ENCODE results near the gene CTNNA2. TPM values are rescaled to one million over a fixed set of nuclear protein-coding genes. Genes with fewer than 3 reads are reported as not detected.

CTNNA2 gene
- total RNA-seq, 1 experiment from 2014 or later: 0.54 TPM

DNA sequence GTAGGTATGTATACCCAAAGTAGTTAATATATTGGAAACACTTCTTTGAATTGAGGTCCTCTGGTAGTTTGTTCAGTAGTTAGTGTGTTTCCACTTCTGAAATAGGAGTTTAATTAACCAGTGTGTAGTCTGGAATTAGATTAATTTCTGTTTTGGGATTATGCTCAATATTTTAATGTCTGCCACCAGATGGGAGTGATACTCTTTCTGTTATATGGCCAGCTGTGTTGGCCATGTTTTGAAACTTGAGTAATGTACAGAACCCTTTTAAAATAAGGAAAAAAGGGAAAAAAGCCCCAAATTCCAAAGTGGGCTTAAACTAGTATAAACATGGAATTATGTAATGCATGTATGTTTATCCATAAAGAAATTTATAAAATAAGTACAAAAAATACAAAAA is 147.7 kb downstream of the CTNNA2 start:
- ATAC-seq: no peak
- intact Hi-C loops (cut with micrococcal nuclease; ENCODE audit: unreplicated experiment): loop anchor here (10.0 kb wide), 1 partner anchor 204 kb away; no protein-coding TSS in a partner anchor

GRCh38 chr2:79665091-79665490 is 152.2 kb downstream of the CTNNA2 start:
- ChIA-PET CTCF (no interaction called here), POLR2A (no interaction called here)
- in situ Hi-C loops (cut with HindIII; ENCODE audit: low pct_unique_long_range_greater_than_20kb, low sequenced_read_pairs) (no loop called here), intact Hi-C loops (cut with micrococcal nuclease; ENCODE audit: unreplicated experiment) (loop anchor here (10.0 kb wide), 1 partner anchor 200 kb away; no protein-coding TSS in a partner anchor)
- DNase-seq (ENCODE audit: low read depth, low spot score) (no peak), ATAC-seq (no peak)
- Histone ChIP-seq H3K9me3 (ENCODE audit: control insufficient read depth, insufficient read depth, low read depth, low read length) (no peaks in the 10 kb centered on the region), H3K27ac (ENCODE audit: low read length) (no peak overlapping the region), H3K36me3 (ENCODE audit: control insufficient read depth, insufficient read depth, low read length) (no peaks in the 10 kb centered on the region), H3K4me1 (ENCODE audit: control insufficient read depth, insufficient read depth, low read length) (no peaks in the 10 kb centered on the region), H3K4me3 (ENCODE audit: low read depth in 2 of 2, low read length in 2 of 2) (no peak overlapping the region), H3K27me3 (ENCODE audit: control insufficient read depth, insufficient read depth, low read length) (no peaks in the 10 kb centered on the region)
- no TSS peak for BruUV-seq (replicated peaks)
- TF ChIP-seq, protein P1, sequence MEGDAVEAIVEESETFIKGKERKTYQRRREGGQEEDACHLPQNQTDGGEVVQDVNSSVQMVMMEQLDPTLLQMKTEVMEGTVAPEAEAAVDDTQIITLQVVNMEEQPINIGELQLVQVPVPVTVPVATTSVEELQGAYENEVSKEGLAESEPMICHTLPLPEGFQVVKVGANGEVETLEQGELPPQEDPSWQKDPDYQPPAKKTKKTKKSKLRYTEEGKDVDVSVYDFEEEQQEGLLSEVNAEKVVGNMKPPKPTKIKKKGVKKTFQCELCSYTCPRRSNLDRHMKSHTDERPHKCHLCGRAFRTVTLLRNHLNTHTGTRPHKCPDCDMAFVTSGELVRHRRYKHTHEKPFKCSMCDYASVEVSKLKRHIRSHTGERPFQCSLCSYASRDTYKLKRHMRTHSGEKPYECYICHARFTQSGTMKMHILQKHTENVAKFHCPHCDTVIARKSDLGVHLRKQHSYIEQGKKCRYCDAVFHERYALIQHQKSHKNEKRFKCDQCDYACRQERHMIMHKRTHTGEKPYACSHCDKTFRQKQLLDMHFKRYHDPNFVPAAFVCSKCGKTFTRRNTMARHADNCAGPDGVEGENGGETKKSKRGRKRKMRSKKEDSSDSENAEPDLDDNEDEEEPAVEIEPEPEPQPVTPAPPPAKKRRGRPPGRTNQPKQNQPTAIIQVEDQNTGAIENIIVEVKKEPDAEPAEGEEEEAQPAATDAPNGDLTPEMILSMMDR (IDR thresholded peaks at IDR 0.05): no peak
- no peak for TF ChIP-seq TCF7L2 (IDR thresholded peaks at IDR 0.05; ENCODE audit: low read depth, low read length)
- TF ChIP-seq, protein P2, sequence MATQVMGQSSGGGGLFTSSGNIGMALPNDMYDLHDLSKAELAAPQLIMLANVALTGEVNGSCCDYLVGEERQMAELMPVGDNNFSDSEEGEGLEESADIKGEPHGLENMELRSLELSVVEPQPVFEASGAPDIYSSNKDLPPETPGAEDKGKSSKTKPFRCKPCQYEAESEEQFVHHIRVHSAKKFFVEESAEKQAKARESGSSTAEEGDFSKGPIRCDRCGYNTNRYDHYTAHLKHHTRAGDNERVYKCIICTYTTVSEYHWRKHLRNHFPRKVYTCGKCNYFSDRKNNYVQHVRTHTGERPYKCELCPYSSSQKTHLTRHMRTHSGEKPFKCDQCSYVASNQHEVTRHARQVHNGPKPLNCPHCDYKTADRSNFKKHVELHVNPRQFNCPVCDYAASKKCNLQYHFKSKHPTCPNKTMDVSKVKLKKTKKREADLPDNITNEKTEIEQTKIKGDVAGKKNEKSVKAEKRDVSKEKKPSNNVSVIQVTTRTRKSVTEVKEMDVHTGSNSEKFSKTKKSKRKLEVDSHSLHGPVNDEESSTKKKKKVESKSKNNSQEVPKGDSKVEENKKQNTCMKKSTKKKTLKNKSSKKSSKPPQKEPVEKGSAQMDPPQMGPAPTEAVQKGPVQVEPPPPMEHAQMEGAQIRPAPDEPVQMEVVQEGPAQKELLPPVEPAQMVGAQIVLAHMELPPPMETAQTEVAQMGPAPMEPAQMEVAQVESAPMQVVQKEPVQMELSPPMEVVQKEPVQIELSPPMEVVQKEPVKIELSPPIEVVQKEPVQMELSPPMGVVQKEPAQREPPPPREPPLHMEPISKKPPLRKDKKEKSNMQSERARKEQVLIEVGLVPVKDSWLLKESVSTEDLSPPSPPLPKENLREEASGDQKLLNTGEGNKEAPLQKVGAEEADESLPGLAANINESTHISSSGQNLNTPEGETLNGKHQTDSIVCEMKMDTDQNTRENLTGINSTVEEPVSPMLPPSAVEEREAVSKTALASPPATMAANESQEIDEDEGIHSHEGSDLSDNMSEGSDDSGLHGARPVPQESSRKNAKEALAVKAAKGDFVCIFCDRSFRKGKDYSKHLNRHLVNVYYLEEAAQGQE (IDR thresholded peaks at IDR 0.05; ENCODE audit: insufficient read depth in 1 of 2, low read depth in 2 of 2, low read length in 1 of 2): no peak
- TF ChIP-seq SIN3A (IDR thresholded peaks at IDR 0.05; ENCODE audit: borderline replicate concordance, insufficient read depth, low read depth, low read length): no peak
- TF ChIP-seq POLR2AphosphoS5 (IDR thresholded peaks at IDR 0.05; ENCODE audit: low read depth, low read length): no peak

More for the DNA sequence above, 147.7 kb downstream of the CTNNA2 start:
- DNase-seq (ENCODE audit: low read depth, low spot score): no peak
- Histone ChIP-seq H3K4me3 (ENCODE audit: low read depth in 2 of 2, low read length in 2 of 2) (no peak overlapping the region), H3K27me3 (ENCODE audit: control insufficient read depth, insufficient read depth, low read length) (no peaks in the 10 kb centered on the region), H3K27ac (ENCODE audit: low read length) (no peak overlapping the region), H3K36me3 (ENCODE audit: control insufficient read depth, insufficient read depth, low read length) (no peaks in the 10 kb centered on the region), H3K9me3 (ENCODE audit: control insufficient read depth, insufficient read depth, low read depth, low read length) (peaks cover 20% of the 10 kb centered on the region), H3K4me1 (ENCODE audit: control insufficient read depth, insufficient read depth, low read length) (no peaks in the 10 kb centered on the region)
- ChIA-PET POLR2A (no interaction called here), CTCF (no interaction called here)
- BruUV-seq (replicated peaks): no TSS peak
- no peak for TF ChIP-seq POLR2AphosphoS5 (IDR thresholded peaks at IDR 0.05; ENCODE audit: low read depth, low read length)
- TF ChIP-seq TCF7L2 (IDR thresholded peaks at IDR 0.05; ENCODE audit: low read depth, low read length): no peak
- no peak for TF ChIP-seq SIN3A (IDR thresholded peaks at IDR 0.05; ENCODE audit: borderline replicate concordance, insufficient read depth, low read depth, low read length)
- TF ChIP-seq, protein P2 (IDR thresholded peaks at IDR 0.05; ENCODE audit: insufficient read depth in 1 of 2, low read depth in 2 of 2, low read length in 1 of 2): no peak
- TF ChIP-seq, protein P1 (IDR thresholded peaks at IDR 0.05): no peak
- in situ Hi-C loops (cut with HindIII; ENCODE audit: low pct_unique_long_range_greater_than_20kb, low sequenced_read_pairs): no loop called here

Measured in Panc1 (cell line).